SK-N-SH (cell line): ENCODE data around the gene RASA3.

Experiments
- CHD2 ChIP-seq: fragments of 150-350 bp; IDR thresholded peaks from 2 replicates; pipeline ENCODE4 v1.6.1; 2018; ENCODE audit warnings: low read length; ENCODE audit not compliant: partially characterized antibody
- GABPA ChIP-seq: IDR thresholded peaks from 2 replicates; pipeline ENCODE4 v1.4.0; 2012; ENCODE audit warnings: low read depth, mild to moderate bottlenecking
- GATA2 ChIP-seq: sonication (generic); formaldehyde crosslinking; IDR thresholded peaks from 2 replicates; pipeline ENCODE4 v1.5.0; 2020; ENCODE audit warnings: mild to moderate bottlenecking, missing genetic modification reagents
- NFIC ChIP-seq: IDR thresholded peaks from 2 replicates; pipeline ENCODE4 v1.4.0; 2012; ENCODE audit warnings: borderline replicate concordance
- POLR2AphosphoS5 ChIP-seq: IDR thresholded peaks from 2 replicates; pipeline ENCODE4 v1.6.1; 2012; ENCODE audit warnings: low read depth, low read length
- SMC3 ChIP-seq: IDR thresholded peaks from 2 replicates; pipeline ENCODE4 v1.6.1; 2012; ENCODE audit warnings: low read depth, low read length, improper control_type of control experiment
- TCF12 ChIP-seq: IDR thresholded peaks from 2 replicates; pipeline ENCODE4 v1.4.0; 2012
- TEAD4 ChIP-seq: IDR thresholded peaks from 2 replicates; pipeline ENCODE4 v1.4.0; 2012; ENCODE audit warnings: mild to moderate bottlenecking, borderline replicate concordance; ENCODE audit not compliant: insufficient read depth
- TF ChIP-seq, protein P1 (sequence below): fragments of 200-600 bp; sonication (generic); IDR thresholded peaks from 2 replicates; pipeline ENCODE4 v1.6.1; 2017; ENCODE audit warnings: antibody characterized with exemption, mild to moderate bottlenecking, moderate library complexity
- TF ChIP-seq, protein P2 (sequence below): IDR thresholded peaks from 2 replicates; pipeline ENCODE4 v1.4.0; 2012; ENCODE audit warnings: low read depth
- TF ChIP-seq, protein P3 (sequence below): fragments of 150-350 bp; IDR thresholded peaks from 2 replicates; pipeline ENCODE4 v1.6.1; 2017; ENCODE audit warnings: antibody characterized with exemption, low read length, low read depth, borderline replicate concordance
- TF ChIP-seq, protein P4 (sequence below): fragments of 150-350 bp; IDR thresholded peaks from 2 replicates; pipeline ENCODE4 v1.6.1; 2016; ENCODE audit warnings: mild to moderate bottlenecking, low read depth, low read length

DNA sequence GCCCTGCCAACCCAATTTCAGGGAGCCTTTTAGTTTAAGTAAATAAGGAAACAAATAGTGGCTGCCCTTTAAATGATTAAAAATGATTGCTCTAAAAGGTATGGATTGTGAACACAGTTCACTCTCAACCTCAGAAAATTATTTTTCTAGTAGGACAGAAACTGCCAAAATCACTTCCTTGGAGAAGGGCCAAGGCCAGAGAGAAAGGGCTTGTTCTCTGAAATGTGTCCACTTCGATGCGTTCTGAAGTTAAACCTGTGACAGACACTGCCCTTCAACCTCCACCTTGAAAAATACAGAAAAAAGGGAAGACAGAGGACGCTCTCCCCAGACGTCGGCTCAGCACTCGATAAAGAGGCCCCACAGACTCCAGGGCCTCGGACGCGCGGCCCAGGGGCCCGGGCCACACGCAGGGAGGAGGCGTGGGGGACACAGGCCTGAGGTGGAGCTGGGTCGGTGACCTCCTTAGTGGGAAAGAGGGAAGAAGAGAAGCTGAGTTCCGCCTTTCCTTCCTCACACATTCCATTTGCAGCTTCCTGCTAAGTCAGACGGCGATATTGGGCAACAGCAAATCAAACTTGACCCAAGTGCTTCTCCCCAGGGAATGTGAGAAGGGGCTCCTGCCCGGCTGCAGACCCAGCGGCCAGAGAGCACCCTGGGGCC, 63.6 kb downstream of the RASA3 start:
- TF ChIP-seq GABPA (no peak), NFIC (no peak), CHD2 (no peak), POLR2AphosphoS5 (no peak), GATA2 (CRISPR knock-in tag) (no peak), TCF12 (no peak), SMC3 (no peak), TEAD4 (no peak)
- TF ChIP-seq, protein P1, sequence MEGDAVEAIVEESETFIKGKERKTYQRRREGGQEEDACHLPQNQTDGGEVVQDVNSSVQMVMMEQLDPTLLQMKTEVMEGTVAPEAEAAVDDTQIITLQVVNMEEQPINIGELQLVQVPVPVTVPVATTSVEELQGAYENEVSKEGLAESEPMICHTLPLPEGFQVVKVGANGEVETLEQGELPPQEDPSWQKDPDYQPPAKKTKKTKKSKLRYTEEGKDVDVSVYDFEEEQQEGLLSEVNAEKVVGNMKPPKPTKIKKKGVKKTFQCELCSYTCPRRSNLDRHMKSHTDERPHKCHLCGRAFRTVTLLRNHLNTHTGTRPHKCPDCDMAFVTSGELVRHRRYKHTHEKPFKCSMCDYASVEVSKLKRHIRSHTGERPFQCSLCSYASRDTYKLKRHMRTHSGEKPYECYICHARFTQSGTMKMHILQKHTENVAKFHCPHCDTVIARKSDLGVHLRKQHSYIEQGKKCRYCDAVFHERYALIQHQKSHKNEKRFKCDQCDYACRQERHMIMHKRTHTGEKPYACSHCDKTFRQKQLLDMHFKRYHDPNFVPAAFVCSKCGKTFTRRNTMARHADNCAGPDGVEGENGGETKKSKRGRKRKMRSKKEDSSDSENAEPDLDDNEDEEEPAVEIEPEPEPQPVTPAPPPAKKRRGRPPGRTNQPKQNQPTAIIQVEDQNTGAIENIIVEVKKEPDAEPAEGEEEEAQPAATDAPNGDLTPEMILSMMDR, result no peak
- TF ChIP-seq, protein P2, sequence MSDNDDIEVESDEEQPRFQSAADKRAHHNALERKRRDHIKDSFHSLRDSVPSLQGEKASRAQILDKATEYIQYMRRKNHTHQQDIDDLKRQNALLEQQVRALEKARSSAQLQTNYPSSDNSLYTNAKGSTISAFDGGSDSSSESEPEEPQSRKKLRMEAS, result no peak
- TF ChIP-seq, protein P3, sequence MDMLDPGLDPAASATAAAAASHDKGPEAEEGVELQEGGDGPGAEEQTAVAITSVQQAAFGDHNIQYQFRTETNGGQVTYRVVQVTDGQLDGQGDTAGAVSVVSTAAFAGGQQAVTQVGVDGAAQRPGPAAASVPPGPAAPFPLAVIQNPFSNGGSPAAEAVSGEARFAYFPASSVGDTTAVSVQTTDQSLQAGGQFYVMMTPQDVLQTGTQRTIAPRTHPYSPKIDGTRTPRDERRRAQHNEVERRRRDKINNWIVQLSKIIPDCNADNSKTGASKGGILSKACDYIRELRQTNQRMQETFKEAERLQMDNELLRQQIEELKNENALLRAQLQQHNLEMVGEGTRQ, result no peak
- TF ChIP-seq, protein P4, sequence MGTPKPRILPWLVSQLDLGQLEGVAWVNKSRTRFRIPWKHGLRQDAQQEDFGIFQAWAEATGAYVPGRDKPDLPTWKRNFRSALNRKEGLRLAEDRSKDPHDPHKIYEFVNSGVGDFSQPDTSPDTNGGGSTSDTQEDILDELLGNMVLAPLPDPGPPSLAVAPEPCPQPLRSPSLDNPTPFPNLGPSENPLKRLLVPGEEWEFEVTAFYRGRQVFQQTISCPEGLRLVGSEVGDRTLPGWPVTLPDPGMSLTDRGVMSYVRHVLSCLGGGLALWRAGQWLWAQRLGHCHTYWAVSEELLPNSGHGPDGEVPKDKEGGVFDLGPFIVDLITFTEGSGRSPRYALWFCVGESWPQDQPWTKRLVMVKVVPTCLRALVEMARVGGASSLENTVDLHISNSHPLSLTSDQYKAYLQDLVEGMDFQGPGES, result no peak
